AG10803 (cell line): ENCODE measurements around the gene NAA11.

Experiments
- DNase-seq: peaks from one replicate; pipeline ENCODE4 v3.0.0; 2010; ENCODE audit warnings: low read depth
- H3K4me3 ChIP-seq: 2 replicates; pipeline ENCODE4 v1.5.1; 2011; ENCODE audit warnings: mild to moderate bottlenecking, low read length, control low read depth
- TF ChIP-seq, protein P1 (sequence below): conservative IDR thresholded peaks from 2 replicates; pipeline ENCODE4 v1.5.1; 2011; ENCODE audit warnings: mild to moderate bottlenecking, low read length, control low read depth, inconsistent platforms

The NAA11 gene

DNA sequence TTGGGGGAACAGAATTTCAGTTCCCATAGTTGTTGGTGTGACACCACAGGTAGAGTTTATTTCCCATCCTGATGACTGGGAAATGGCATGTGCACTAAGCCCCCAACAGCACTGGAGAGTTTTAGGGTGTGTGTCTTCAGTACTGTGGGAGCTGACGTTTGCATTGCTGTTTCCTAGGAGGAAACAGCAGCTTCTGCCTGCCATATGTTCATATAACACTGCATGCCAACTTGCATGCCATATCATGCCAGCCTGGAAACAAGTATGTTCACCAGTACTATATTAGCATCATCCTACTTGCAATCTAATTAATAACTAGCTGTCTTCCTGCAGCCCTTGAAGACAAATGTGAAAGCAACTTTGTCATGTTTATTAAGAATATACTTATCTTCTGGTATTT is 58.2 kb downstream of the NAA11 start:
- no peak overlapping the region for H3K4me3 ChIP-seq
- DNase-seq = no peak
- TF ChIP-seq, protein P1, sequence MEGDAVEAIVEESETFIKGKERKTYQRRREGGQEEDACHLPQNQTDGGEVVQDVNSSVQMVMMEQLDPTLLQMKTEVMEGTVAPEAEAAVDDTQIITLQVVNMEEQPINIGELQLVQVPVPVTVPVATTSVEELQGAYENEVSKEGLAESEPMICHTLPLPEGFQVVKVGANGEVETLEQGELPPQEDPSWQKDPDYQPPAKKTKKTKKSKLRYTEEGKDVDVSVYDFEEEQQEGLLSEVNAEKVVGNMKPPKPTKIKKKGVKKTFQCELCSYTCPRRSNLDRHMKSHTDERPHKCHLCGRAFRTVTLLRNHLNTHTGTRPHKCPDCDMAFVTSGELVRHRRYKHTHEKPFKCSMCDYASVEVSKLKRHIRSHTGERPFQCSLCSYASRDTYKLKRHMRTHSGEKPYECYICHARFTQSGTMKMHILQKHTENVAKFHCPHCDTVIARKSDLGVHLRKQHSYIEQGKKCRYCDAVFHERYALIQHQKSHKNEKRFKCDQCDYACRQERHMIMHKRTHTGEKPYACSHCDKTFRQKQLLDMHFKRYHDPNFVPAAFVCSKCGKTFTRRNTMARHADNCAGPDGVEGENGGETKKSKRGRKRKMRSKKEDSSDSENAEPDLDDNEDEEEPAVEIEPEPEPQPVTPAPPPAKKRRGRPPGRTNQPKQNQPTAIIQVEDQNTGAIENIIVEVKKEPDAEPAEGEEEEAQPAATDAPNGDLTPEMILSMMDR = no peak
